Ishikawa (cell line): ENCODE measurements around the gene ZNF414.

ENCODE experiments used
- CEBPB ChIP-seq: IDR thresholded peaks from 2 replicates; pipeline ENCODE4 v1.6.1; 2012
- CREB1 ChIP-seq: IDR thresholded peaks from 2 replicates; pipeline ENCODE4 v1.6.1; 2012; ENCODE audit warnings: low read depth
- EGR1 ChIP-seq: IDR thresholded peaks from 2 replicates; pipeline ENCODE4 v1.6.1; 2012
- EP300 ChIP-seq: IDR thresholded peaks from 2 replicates; pipeline ENCODE4 v1.6.1; 2012; ENCODE audit warnings: borderline replicate concordance
- FOXM1 ChIP-seq: IDR thresholded peaks from 2 replicates; pipeline ENCODE4 v1.6.1; 2012; ENCODE audit warnings: low read depth, borderline replicate concordance
- MAX ChIP-seq: IDR thresholded peaks from 2 replicates; pipeline ENCODE4 v1.6.1; 2012
- NFIC ChIP-seq: IDR thresholded peaks from 2 replicates; pipeline ENCODE4 v1.6.1; 2012
- RAD21 ChIP-seq: IDR thresholded peaks from 2 replicates; pipeline ENCODE4 v1.6.1; 2012; ENCODE audit warnings: low read depth
- REST ChIP-seq: IDR thresholded peaks from 2 replicates; pipeline ENCODE4 v1.6.1; 2012; ENCODE audit warnings: low read depth, mild to moderate bottlenecking
- TAF1 ChIP-seq: IDR thresholded peaks from 2 replicates; pipeline ENCODE4 v1.6.1; 2012; ENCODE audit warnings: low read depth, mild to moderate bottlenecking
- TCF12 ChIP-seq: IDR thresholded peaks from 2 replicates; pipeline ENCODE4 v1.6.1; 2012; ENCODE audit warnings: low read depth
- TEAD4 ChIP-seq: IDR thresholded peaks from 2 replicates; pipeline ENCODE4 v1.6.1; 2012
- USF1 ChIP-seq: IDR thresholded peaks from 2 replicates; pipeline ENCODE4 v1.6.1; 2012
- YY1 ChIP-seq: IDR thresholded peaks from 2 replicates; pipeline ENCODE4 v1.6.1; 2012; ENCODE audit warnings: low read depth
- ZBTB7A ChIP-seq: IDR thresholded peaks from 2 replicates; pipeline ENCODE4 v1.6.1; 2012; ENCODE audit warnings: low read depth

The ZNF414 gene

GRCh38 chr19:8483165-8483564 lies 30.8 kb downstream of the ZNF414 start:
- TF ChIP-seq NFIC (no peak), RAD21 (no peak), EP300 (no peak)

GRCh38 chr19:8482696-8483095 lies 31.3 kb downstream of the ZNF414 start:
- TF ChIP-seq TEAD4 (no peak), RAD21 (no peak), REST (no peak), ZBTB7A (no peak), YY1 (no peak), EP300 (no peak), EGR1 (no peak), CEBPB (no peak), TCF12 (no peak), FOXM1 (no peak), USF1 (no peak), TAF1 (no peak), CREB1 (no peak), NFIC (no peak), MAX (no peak)

GRCh38 chr19:8481616-8482015 lies 32.4 kb downstream of the ZNF414 start:
- TF ChIP-seq CREB1 (no peak), REST (no peak), YY1 (no peak), TEAD4 (no peak), EGR1 (no peak), EP300 (no peak), USF1 (no peak), TCF12 (no peak), NFIC (no peak), RAD21 (no peak), MAX (no peak), ZBTB7A (no peak), FOXM1 (no peak), TAF1 (no peak), CEBPB (no peak)

GRCh38 chr19:8481201-8481600 lies 32.8 kb downstream of the ZNF414 start:
- TF ChIP-seq TEAD4 = no peak
- no peak for TF ChIP-seq TAF1
- no peak for TF ChIP-seq TCF12
- TF ChIP-seq REST = no peak
- no peak for TF ChIP-seq NFIC
- TF ChIP-seq YY1 = no peak
- no peak for TF ChIP-seq MAX
- no peak for TF ChIP-seq EP300

GRCh38 chr19:8478598-8478997 lies 35.4 kb downstream of the ZNF414 start:
- no peak for TF ChIP-seq EP300
- TF ChIP-seq MAX = no peak
- TF ChIP-seq CREB1 = no peak
- no peak for TF ChIP-seq TCF12
- TF ChIP-seq ZBTB7A = no peak
- no peak for TF ChIP-seq FOXM1
- TF ChIP-seq EGR1 = no peak
- TF ChIP-seq TEAD4 = no peak
- TF ChIP-seq REST = no peak
- no peak for TF ChIP-seq YY1
- no peak for TF ChIP-seq NFIC
- TF ChIP-seq RAD21 = no peak
- TF ChIP-seq TAF1 = no peak
- TF ChIP-seq USF1 = no peak
- TF ChIP-seq CEBPB = no peak
